ENCODE data around the gene CCDC186. TPM values are rescaled to one million over a fixed set of nuclear protein-coding genes. Genes with fewer than 3 reads are reported as not detected.

The CCDC186 gene
- total RNA-seq, 1 experiment from 2014 or later: 14.4 TPM

GRCh38 chr10:114110174-114110972 is 63.6 kb downstream of the CCDC186 start:
- Histone ChIP-seq H3K27ac (ENCODE audit: low read length) (no peak overlapping the region), H3K27me3 (ENCODE audit: control insufficient read depth, insufficient read depth, low read length) (peaks cover 7% of the 10 kb centered on the region; the same call in 1 of the 2 replicates), H3K9me3 (ENCODE audit: control insufficient read depth, insufficient read depth, low read depth, low read length) (no peaks in the 10 kb centered on the region), H3K4me3 (ENCODE audit: low read depth in 2 of 2, low read length in 2 of 2) (no peak overlapping the region), H3K4me1 (ENCODE audit: control insufficient read depth, insufficient read depth, low read length) (no peaks in the 10 kb centered on the region), H3K36me3 (ENCODE audit: control insufficient read depth, insufficient read depth, low read length) (no peaks in the 10 kb centered on the region)
- POLR2A ChIA-PET: no interaction called here
- BruUV-seq (replicated peaks): no TSS peak
- TF ChIP-seq SIN3A (IDR thresholded peaks at IDR 0.05; ENCODE audit: borderline replicate concordance, insufficient read depth, low read depth, low read length) (no peak), CTCF (IDR thresholded peaks at IDR 0.05) (peak; percentile 71)
- intact Hi-C loops (cut with micrococcal nuclease; ENCODE audit: unreplicated experiment): no loop called here
- CTCF ChIA-PET: interaction anchor here (0.5 to 0.6 kb wide), 2 partner anchors 9 to 273 kb away, joined by 3 read pairs; no protein-coding TSS in a partner anchor
- ATAC-seq (peak; percentile 85), DNase-seq (ENCODE audit: low read depth, low spot score) (no peak)
- in situ Hi-C loops (cut with HindIII; ENCODE audit: low pct_unique_long_range_greater_than_20kb, low sequenced_read_pairs): no loop called here

GRCh38 chr10:114103284-114103683 is 70.7 kb downstream of the CCDC186 start:
- H3K4me1 ChIP-seq (ENCODE audit: control insufficient read depth, insufficient read depth, low read length): peaks cover 17% of the 10 kb centered on the region
- in situ Hi-C loops (cut with HindIII; ENCODE audit: low pct_unique_long_range_greater_than_20kb, low sequenced_read_pairs): no loop called here
- no peak overlapping the region for H3K27ac ChIP-seq (ENCODE audit: low read length)
- ChIA-PET POLR2A (no interaction called here), CTCF (interaction anchor here (0.6 to 1.4 kb wide), 7 partner anchors 16 to 385 kb away, joined by 3 to 6 read pairs (median 4); no protein-coding TSS in a partner anchor)
- H3K4me3 ChIP-seq (ENCODE audit: low read depth in 2 of 2, low read length in 2 of 2): no peak overlapping the region
- intact Hi-C loops (cut with micrococcal nuclease; ENCODE audit: unreplicated experiment): loop anchor here (1.0 to 5.0 kb wide), 3 partner anchors 196 to 398 kb away; no protein-coding TSS in a partner anchor
- DNase-seq (ENCODE audit: low read depth, low spot score) (peak; percentile 50), ATAC-seq (peak; percentile 82)
- H3K27me3 ChIP-seq (ENCODE audit: control insufficient read depth, insufficient read depth, low read length): no peaks in the 10 kb centered on the region
- no peaks in the 10 kb centered on the region for H3K36me3 ChIP-seq (ENCODE audit: control insufficient read depth, insufficient read depth, low read length)
- no TSS peak for BruUV-seq (replicated peaks)
- TF ChIP-seq TCF7L2 (IDR thresholded peaks at IDR 0.05; ENCODE audit: low read depth, low read length): no peak
- peak; percentile 79 for TF ChIP-seq CTCF (IDR thresholded peaks at IDR 0.05)
- H3K9me3 ChIP-seq (ENCODE audit: control insufficient read depth, insufficient read depth, low read depth, low read length): no peaks in the 10 kb centered on the region

GRCh38 chr10:114102256-114102655 is 71.7 kb downstream of the CCDC186 start:
- ChIA-PET CTCF (interaction anchor here (0.6 to 1.1 kb wide), 3 partner anchors 67 to 310 kb away, joined by 3 to 8 read pairs (median 6); no protein-coding TSS in a partner anchor), POLR2A (interaction anchor here (0.6 to 0.7 kb wide), 2 partner anchors 13 to 79 kb away, joined by 3 to 5 read pairs; no protein-coding TSS in a partner anchor)
- ATAC-seq: no peak
- DNase-seq (ENCODE audit: low read depth, low spot score): no peak
- Histone ChIP-seq H3K9me3 (ENCODE audit: control insufficient read depth, insufficient read depth, low read depth, low read length) (no peaks in the 10 kb centered on the region), H3K27me3 (ENCODE audit: control insufficient read depth, insufficient read depth, low read length) (no peaks in the 10 kb centered on the region), H3K36me3 (ENCODE audit: control insufficient read depth, insufficient read depth, low read length) (no peaks in the 10 kb centered on the region), H3K4me1 (ENCODE audit: control insufficient read depth, insufficient read depth, low read length) (peaks cover 17% of the 10 kb centered on the region), H3K4me3 (ENCODE audit: low read depth in 2 of 2, low read length in 2 of 2) (no peak overlapping the region), H3K27ac (ENCODE audit: low read length) (no peak overlapping the region)
- TF ChIP-seq CTCF (IDR thresholded peaks at IDR 0.05): no peak
- BruUV-seq (replicated peaks): no TSS peak
- intact Hi-C loops (cut with micrococcal nuclease; ENCODE audit: unreplicated experiment) (loop anchor here (5.0 kb wide), 1 partner anchor 195 kb away; no protein-coding TSS in a partner anchor), in situ Hi-C loops (cut with HindIII; ENCODE audit: low pct_unique_long_range_greater_than_20kb, low sequenced_read_pairs) (no loop called here)

Measured in Panc1 (cell line).